ENCODE measurements around the gene TMEM117. TPM values are rescaled to one million over a fixed set of nuclear protein-coding genes. Genes with fewer than 3 reads are reported as not detected.
"Not testable (repeated sequence)": the region's sequence is repeated elsewhere in the genome, so short reads cannot be mapped to it uniquely, and the experiment has no call there.

Gene TMEM117
- total RNA-seq, 1 experiment from 2014 or later, result 5.3 TPM

GRCh38 chr12:44091948-44092606 lies 256.2 kb downstream of the TMEM117 start:
- no peak for DNase-seq (ENCODE audit: low read depth)

DNA sequence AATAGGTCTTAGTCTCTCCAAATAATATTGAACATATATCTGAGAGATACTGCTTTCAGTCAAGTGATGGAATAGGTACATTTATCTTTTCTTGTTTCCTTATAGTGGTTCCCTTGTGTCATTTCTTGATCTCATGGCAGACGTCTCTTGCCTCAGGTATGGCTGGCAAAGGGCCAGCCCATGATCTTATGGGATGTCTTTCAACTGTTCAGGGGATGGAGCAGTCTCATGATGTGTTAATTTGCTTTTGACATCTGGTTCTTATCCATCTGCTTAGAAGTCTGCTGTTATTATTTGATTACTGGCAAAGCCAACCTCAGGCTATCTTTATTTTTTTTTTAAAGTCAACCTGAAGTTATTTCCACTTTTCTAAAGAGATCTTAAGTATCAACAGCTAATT lies 262.9 kb downstream of the TMEM117 start:
- no peak for DNase-seq (ENCODE audit: low read depth)

DNA sequence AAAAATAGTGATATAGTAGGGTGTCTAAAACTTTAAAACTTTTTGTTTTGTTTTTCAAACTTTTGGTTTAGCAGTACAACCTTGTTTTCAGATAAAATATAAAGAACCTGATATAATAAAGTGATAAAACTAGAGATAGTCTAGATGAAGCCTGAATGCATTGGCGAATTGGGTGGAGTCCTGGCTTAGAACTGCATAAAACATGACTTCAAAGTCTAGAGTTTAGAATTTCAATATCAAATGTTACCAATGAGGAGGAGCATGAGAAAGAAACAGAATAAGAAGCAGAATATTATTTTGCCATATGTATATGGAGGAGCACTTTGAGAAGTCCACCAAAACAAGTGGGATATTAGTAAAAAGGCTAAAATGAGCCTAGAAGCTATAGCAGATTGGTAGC lies 263.6 kb downstream of the TMEM117 start:
- DNase-seq (ENCODE audit: low read depth), result no peak

- DNase-seq (ENCODE audit: low read depth), result no peak
Measured at GRCh38 chr12:44100264-44100663, 264.4 kb downstream of the TMEM117 start.

DNA sequence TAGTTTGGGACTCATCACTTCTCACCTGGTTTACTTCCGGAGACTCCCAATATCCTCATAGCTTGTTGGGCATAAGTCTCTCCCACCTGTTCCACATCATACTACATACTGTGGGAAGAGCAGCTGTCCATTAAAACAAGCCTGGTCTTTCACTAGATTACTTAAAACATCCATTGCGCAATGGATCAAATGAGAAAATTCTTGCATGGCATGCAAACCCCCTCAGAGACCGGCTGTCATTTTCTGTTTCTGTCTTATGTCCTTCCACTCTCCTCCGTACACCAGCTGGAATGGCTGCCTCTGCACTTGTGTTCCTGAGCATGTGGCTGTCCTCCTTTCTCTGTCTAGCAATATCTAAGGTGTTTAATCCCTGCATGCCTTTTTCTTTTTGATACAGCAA lies 265.6 kb downstream of the TMEM117 start:
- DNase-seq (ENCODE audit: low read depth), result no peak

- DNase-seq (ENCODE audit: low read depth), result no peak
Measured at GRCh38 chr12:44114906-44115305, 279.0 kb downstream of the TMEM117 start.

DNA sequence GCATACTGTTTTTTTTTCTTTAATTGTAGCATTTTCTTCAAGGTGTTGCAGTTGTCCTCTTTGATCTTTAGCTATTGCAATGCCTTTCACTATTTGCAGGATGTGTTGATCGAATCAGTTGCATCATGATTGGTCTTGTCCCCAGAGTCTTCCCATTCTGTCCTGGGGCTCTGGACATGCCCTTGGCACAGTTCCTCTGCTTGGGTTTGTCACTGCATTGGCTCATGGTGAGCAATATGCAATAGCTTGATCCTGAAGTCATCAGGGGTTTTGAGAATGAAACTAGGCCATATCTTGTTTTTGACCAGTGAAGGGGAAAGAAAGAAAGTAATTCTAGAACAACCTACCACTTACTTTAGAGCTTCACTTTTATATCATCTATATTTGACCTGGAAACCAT lies 281.5 kb downstream of the TMEM117 start:
- no peak for DNase-seq (ENCODE audit: low read depth)

DNA sequence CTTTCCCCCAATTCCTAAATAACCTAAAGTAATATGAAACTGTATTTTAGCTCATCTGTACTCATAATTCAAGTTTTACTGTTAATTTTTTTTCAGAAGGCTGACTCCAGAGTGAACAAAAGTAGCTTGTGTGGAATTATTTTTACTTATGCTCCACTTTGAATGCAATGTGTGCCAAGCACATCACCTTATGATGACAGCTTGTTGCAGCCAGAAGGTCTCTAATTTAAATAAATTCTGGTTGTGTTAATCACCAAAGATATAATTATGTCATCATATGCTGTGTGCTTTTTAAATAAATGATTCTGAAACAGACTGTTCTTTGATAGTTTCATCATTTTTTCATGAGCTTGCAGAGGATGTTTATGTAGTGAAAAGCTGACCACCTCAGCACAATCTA lies 283.1 kb downstream of the TMEM117 start:
- no peak for DNase-seq (ENCODE audit: low read depth)

GRCh38 chr12:44126806-44127205 lies 290.9 kb downstream of the TMEM117 start:
- DNase-seq (ENCODE audit: low read depth), result no peak

GRCh38 chr12:44127966-44128710 lies 292.3 kb downstream of the TMEM117 start:
- no peak for DNase-seq (ENCODE audit: low read depth)

DNA sequence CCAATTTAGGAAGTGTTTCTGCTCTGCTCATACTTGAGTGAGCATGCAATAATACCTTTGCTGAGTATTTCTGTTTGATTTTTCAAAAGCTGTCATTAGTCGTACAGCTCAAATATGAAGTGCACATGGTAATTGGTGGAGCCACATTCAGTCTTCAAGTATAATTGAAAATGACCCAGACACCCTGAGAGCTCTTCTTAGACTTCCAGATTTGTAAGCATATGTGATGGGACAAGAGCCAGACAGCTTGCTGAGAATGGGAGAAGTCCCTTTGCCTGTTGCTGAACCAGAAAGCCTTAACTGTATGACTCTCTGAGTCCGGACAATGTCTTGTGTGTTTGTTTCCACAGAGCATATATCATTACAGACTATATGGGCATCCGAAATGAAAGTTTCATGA lies 307.3 kb downstream of the TMEM117 start:
- no peak for DNase-seq (ENCODE audit: low read depth)

- DNase-seq (ENCODE audit: low read depth), result no peak
Measured at GRCh38 chr12:44148936-44149335, 313.1 kb downstream of the TMEM117 start.

GRCh38 chr12:44154128-44154527 lies 318.2 kb downstream of the TMEM117 start:
- no peak for DNase-seq (ENCODE audit: low read depth)

DNA sequence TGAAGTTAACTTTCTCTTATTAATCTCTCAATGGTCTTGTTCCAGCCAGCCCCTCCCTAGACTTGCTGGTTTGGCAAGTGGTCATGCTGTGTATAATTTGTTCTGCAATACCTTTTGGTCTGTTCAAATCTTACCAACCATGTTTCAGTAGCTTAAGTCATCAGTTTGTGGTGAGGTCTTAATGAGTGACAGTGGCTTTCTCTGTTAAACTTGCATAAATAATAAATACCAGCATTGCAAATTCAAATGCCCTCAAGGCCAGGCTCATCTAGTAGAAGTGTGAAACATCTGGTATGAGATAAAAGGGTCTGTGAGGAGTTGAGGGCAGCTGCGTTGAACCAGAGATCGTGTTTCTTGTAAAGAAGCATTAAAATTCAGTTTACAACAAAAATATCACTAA lies 319.5 kb downstream of the TMEM117 start:
- DNase-seq (ENCODE audit: low read depth), result no peak

DNA sequence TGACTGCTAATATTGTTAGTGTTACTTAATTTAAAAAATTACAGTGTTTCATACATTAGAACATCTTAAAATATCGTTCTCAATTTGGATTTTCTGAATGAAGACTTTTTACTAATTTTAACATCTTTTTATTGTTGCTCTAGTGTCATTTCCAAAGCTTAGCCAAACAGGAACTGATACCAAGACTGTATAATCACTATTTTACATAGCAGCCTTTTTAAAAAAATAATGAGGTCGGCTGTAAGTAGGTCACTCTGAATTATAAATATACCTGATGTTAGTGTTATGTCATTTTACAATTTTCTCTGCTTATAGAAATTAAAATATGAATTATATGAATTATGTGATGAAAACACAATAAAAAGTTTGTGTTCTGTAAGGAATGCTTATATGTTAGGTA lies 321.5 kb downstream of the TMEM117 start:
- no peak for DNase-seq (ENCODE audit: low read depth)

DNA sequence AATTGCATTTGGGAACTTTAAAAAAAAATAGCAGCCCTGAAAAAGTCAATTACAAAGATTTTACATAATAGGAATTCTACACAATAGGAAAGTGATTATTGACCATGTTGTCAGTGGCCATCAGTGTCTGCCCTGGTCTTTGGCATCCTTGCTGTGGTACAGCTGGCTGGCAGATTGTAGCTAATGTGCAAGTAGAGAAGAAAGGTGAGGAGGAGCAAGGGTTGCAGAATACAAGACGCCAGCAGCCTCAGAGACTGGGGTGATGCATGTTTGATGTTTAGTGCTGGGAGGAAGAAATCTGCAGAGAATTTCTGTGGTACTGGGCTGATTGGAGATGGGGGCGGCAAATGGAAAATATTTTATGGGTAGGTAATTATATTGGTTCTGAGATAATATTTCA lies 322.9 kb downstream of the TMEM117 start:
- DNase-seq (ENCODE audit: low read depth), result no peak

GRCh38 chr12:44159216-44159615 lies 323.3 kb downstream of the TMEM117 start:
- DNase-seq (ENCODE audit: low read depth), result no peak

GRCh38 chr12:44159862-44160261 lies 324.0 kb downstream of the TMEM117 start:
- DNase-seq (ENCODE audit: low read depth), result no peak

DNA sequence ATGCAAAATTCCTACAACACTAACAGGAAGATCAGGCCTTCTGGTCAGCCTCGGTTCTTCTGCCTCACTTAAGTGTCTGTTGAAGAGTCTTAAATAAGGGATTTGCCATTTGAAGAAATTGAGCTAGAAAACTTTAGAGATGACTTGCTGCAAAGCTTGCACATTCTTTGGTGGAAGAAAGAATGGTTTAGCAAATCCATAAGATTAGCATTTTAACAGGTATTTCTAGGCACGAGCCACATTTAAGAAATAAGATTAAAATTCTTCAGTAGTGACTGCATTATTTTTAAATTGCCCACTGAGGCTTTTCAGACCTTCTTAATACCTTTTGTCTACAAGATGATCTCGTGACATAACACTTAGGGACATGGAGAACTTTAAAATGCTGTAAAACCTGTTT lies 327.1 kb downstream of the TMEM117 start:
- DNase-seq (ENCODE audit: low read depth), result no peak

GRCh38 chr12:44174053-44174452 lies 338.2 kb downstream of the TMEM117 start:
- DNase-seq (ENCODE audit: low read depth), result no peak

DNA sequence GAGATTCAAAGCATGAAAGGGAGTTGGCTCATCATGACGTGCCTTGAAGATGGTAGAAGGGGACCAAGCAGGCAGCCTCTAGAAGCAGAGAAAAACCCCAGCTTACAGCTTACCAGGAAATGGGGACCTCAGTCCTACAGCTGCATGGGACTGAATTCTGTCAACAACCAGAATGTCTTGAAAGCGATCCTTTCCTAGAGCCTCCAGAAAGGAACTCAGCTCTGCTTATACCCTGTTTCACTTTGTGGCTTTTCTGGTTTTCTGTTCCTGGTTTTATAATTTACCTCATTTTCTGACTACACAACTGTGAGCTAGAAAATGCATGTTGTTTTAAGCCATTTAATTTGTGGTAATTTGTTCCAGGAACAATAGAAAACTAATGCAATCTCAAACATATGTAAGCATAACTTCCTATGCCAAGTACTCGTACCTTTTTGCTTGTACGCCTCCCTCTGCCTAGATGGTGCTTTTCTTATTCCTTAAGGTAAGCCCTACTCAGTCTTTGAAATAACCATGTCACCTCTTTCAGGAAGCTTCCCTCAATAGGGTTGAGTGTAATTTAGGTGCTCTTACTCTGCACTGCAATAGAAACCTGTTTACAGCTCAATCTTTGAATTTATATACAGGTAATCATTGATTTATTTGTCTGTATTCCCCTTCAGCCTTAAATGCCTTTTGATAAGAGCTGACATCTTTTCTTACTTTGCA lies 348.8 kb downstream of the TMEM117 start:
- DNase-seq (ENCODE audit: low read depth), result no peak

DNA sequence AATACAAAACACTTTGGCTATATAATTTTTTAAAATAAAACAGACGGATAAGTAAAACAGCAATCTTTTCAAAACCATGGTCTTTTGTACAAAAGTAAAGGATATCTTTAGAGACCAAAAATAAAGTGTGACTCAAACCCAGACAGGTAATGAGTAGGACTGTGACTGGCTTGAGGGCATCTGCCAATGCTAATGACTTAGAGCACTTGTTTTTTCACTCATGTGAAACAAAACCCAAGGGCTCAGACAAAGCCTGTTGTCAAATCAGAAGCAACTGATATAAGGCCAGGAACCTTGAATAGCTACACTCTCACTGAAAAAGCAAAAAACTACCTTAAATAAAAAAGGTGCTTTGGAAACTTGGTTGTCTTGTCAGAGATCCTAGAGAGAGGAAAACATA lies 357.4 kb downstream of the TMEM117 start:
- DNase-seq (ENCODE audit: low read depth), result no peak

DNA sequence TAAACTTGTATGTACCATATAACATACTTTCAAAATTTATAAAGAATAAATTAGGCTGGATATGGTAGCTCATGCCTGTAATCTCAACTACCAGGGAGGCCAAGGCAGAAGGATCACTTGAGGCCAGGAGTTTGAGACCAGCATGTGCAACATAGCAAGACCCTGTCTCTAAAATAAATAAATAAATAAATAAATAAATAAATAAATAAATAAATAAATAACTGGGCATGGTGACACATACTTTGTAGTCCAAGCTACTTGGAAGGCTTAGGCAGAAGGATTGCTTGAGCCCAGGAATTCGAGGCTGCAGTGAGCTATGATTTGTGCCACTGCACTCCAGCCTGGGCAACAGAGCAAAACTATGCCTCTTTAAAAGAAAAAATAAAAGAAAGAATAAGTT lies 359.8 kb downstream of the TMEM117 start:
- DNase-seq (ENCODE audit: low read depth), result not testable (repeated sequence)
